Stimulated activated CD8-positive, alpha-beta memory T cell treated with anti-CD3 and anti-CD28 coated beads, Interleukin-15, amount 100 ng/mL, for 48 hours (primary cell): ENCODE results near the gene FOCAD.

ENCODE experiments used
- DNase-seq, 2 donors: peaks; one replicate each; pipeline ENCODE4 v3.0.0-alpha.2; 2020; ENCODE audit warnings: low read depth in 2 of 2

Gene FOCAD

GRCh38 chr9:20734275-20734674 is 50.2 kb downstream of the FOCAD start:
- no peak for DNase-seq

GRCh38 chr9:20740304-20740703 is 56.2 kb downstream of the FOCAD start:
- DNase-seq = no peak

- DNase-seq = no peak
Measured at GRCh38 chr9:20740929-20741582, 57.0 kb downstream of the FOCAD start.

- DNase-seq = no peak
Measured at GRCh38 chr9:20742833-20743232, 58.8 kb downstream of the FOCAD start.

GRCh38 chr9:20744036-20744630 is 60.1 kb downstream of the FOCAD start:
- DNase-seq = no peak

- no peak for DNase-seq
Measured at GRCh38 chr9:20746967-20747366, 62.9 kb downstream of the FOCAD start.

- DNase-seq = no peak
Measured at GRCh38 chr9:20749496-20750198, 65.6 kb downstream of the FOCAD start.

GRCh38 chr9:20753761-20754160 is 69.7 kb downstream of the FOCAD start:
- DNase-seq = no peak

GRCh38 chr9:20754556-20754955 is 70.5 kb downstream of the FOCAD start:
- no peak for DNase-seq

- no peak for DNase-seq
Measured at GRCh38 chr9:20760246-20760891, 76.3 kb downstream of the FOCAD start.

- DNase-seq = no peak
Measured at GRCh38 chr9:20770947-20771346, 86.9 kb downstream of the FOCAD start.

GRCh38 chr9:20771729-20772128 is 87.7 kb downstream of the FOCAD start:
- no peak for DNase-seq

GRCh38 chr9:20775683-20776082 is 91.6 kb downstream of the FOCAD start:
- no peak for DNase-seq

- no peak for DNase-seq
Measured at GRCh38 chr9:20781092-20781491, 97.0 kb downstream of the FOCAD start.

- no peak for DNase-seq
Measured at GRCh38 chr9:20782289-20782688, 98.2 kb downstream of the FOCAD start.

GRCh38 chr9:20783057-20784038 is 99.3 kb downstream of the FOCAD start:
- no peak for DNase-seq

GRCh38 chr9:20784196-20784595 is 100.1 kb downstream of the FOCAD start:
- DNase-seq = no peak

GRCh38 chr9:20786807-20787206 is 102.7 kb downstream of the FOCAD start:
- no peak for DNase-seq

- no peak for DNase-seq
Measured at GRCh38 chr9:20788526-20789451, 104.7 kb downstream of the FOCAD start.

- DNase-seq = no peak
Measured at GRCh38 chr9:20790721-20791120, 106.7 kb downstream of the FOCAD start.
